Peyer's patch (tissue), 4 donors: ENCODE results near the gene RETREG2.

Experiments
- CTCF ChIP-seq, 6 experiments: fragments of 450-650 bp in 4 of 6; fragments of 200-600 bp in 2 of 6; sonication (generic) in 1 of 6; IDR thresholded peaks; one replicate each; pipeline ENCODE4 v1.5.1; 2017 to 2019; ENCODE audit warnings: antibody characterized with exemption in 6 of 6, mild to moderate bottlenecking in 3 of 6, moderate library complexity in 1 of 6
- POLR2A ChIP-seq, 2 donors: fragments of 450-650 bp; IDR thresholded peaks; one replicate each; pipeline ENCODE4 v1.5.1; 2017; ENCODE audit warnings: antibody characterized with exemption in 2 of 2, mild to moderate bottlenecking in 2 of 2, moderate library complexity in 2 of 2

- TF ChIP-seq CTCF (IDR thresholded peaks at IDR 0.05) (no peak), POLR2A (IDR thresholded peaks at IDR 0.05) (peak in 1 of 2 donors; percentile 43)
These were observed 8.0 kb upstream of the RETREG2 start, which contains the start of gene SLC23A3 for GRCh38 chr2:219169930-219170654.
